ENCODE measurements around the gene C4BPA. TPM values are rescaled to one million over a fixed set of nuclear protein-coding genes. Genes with fewer than 3 reads are reported as not detected.

Gene C4BPA
- total RNA-seq (2012; rRNA removed) (not detected in 2 replicates), polyA plus RNA-seq (2012; rRNA removed) (not detected in 2 replicates), Bru-seq, nascent RNA (not detected), BruChase-seq, experiment 1, labeled RNA remaining after a 6-hour chase (not detected), BruChase-seq, experiment 2, labeled RNA remaining after a 2-hour chase (not detected)
- not detected in 2 replicates for polyA plus RNA-seq (2012; cell fraction: cytosol; rRNA removed)
- not detected in 2 replicates for polyA plus RNA-seq (2012; cell fraction: nucleus; rRNA removed; ENCODE audit: low replicate concordance)
- long read RNA-seq: 0 reads

GRCh38 chr1:207103892-207104373, at the start of gene C4BPA:
TSS of gene C4BPA (plus strand) at chr1:207104233. CDS start at chr1:207113026, 8,793 bp downstream.
- POLR2A ChIA-PET (ENCODE audit: unreplicated experiment): no interaction called here
- no peak within 1 kb of the TSS for H2BK5ac ChIP-seq (ENCODE audit: low read depth, low read length, poor library complexity, severe bottlenecking)

More at GRCh38 chr1:207103892-207104373, at the start of gene C4BPA:
- no peaks in the 10 kb centered on the region for H4K20me1 ChIP-seq (ENCODE audit: insufficient read depth, low read length)
- no peak within 1 kb of the TSS for H3K4ac ChIP-seq (ENCODE audit: low read depth, low read length)
- no peaks in the 10 kb centered on the region for H3K79me1 ChIP-seq (ENCODE audit: low read depth in 1 of 2, low read length in 2 of 2)
- CTCF ChIA-PET: no interaction called here
- dilution Hi-C loops (cut with HindIII; ENCODE audit: low sequenced_read_pairs, unreplicated experiment) (no loop called here), intact Hi-C loops (cut with micrococcal nuclease) (no loop called here), in situ Hi-C loops (cut with MboI; ENCODE audit: low sequenced_read_pairs) (no loop called here)
- no peak within 1 kb of the TSS for H2BK120ac ChIP-seq (ENCODE audit: low read depth, low read length)
- DNase-seq (no peak), ATAC-seq (ENCODE audit: low read depth) (no peak)
- H2AK9ac ChIP-seq (replicated peaks; ENCODE audit: low read depth, low read length, poor library complexity): no peak within 1 kb of the TSS
- no peaks in the 10 kb centered on the region for H3K9me1 ChIP-seq (ENCODE audit: insufficient read depth, low read length)
- no peak within 1 kb of the TSS for H4K8ac ChIP-seq (ENCODE audit: low read depth in 2 of 2, low read length in 2 of 2)
- H3K4me1 ChIP-seq (ENCODE audit: control insufficient read depth, insufficient read depth, low read length): no peaks in the 10 kb centered on the region
- H3K4me3 ChIP-seq (ENCODE audit: insufficient read depth, low read depth, low read length): no peak within 1 kb of the TSS
- 0 out of 2 replicates have a peak, but pooled peaks cover 1% of the 10 kb centered on the region for H3K27me3 ChIP-seq (ENCODE audit: control insufficient read depth, insufficient read depth, low read length)
- H2BK20ac ChIP-seq (ENCODE audit: low read depth, low read length): no peak within 1 kb of the TSS
- no peak within 1 kb of the TSS for H3K18ac ChIP-seq (ENCODE audit: low read depth, low read length)
- no peak within 1 kb of the TSS for H3K23ac ChIP-seq (ENCODE audit: low read depth, low read length)
- H3K14ac ChIP-seq (replicated peaks; ENCODE audit: low read depth, low read length): no peak within 1 kb of the TSS
- H3K9me3 ChIP-seq (ENCODE audit: control insufficient read depth, insufficient read depth, low read length): no peaks in the 10 kb centered on the region
- no peak within 1 kb of the TSS for H2AK5ac ChIP-seq (ENCODE audit: low read depth, low read length)
- no TSS peak for BruUV-seq (replicated peaks)
- H3K9ac ChIP-seq (ENCODE audit: low read depth, low read length): no peak within 1 kb of the TSS
- H3K4me2 ChIP-seq (ENCODE audit: low read depth, low read length): no peak within 1 kb of the TSS
- no CpG with 5 or more reads among the region's 7 CpGs for WGBS, 2 experiments (ENCODE audit: extremely low coverage in 2 of 2, insufficient read length in 1 of 2)
- no peak within 1 kb of the TSS for H2AFZ ChIP-seq (replicated peaks; ENCODE audit: low read length, poor library complexity)
- no peak within 1 kb of the TSS for H3K27ac ChIP-seq (ENCODE audit: insufficient read depth, low read length)
- no peak within 1 kb of the TSS for H4K91ac ChIP-seq (ENCODE audit: insufficient read depth, low read depth, low read length)
- no peaks in the 10 kb centered on the region for H3K36me3 ChIP-seq (ENCODE audit: control insufficient read depth, insufficient read depth, low read length)
- no peak within 1 kb of the TSS for H3K56ac ChIP-seq (ENCODE audit: extremely low read depth, insufficient read depth, low read length)
- peak; percentile 70 for TF ChIP-seq CEBPB (IDR thresholded peaks at IDR 0.05; ENCODE audit: low read depth, low read length)
- no peak for TF ChIP-seq CHD1 (IDR thresholded peaks at IDR 0.05; ENCODE audit: low read depth, low read length)
- TF ChIP-seq SMC3 (IDR thresholded peaks at IDR 0.05; ENCODE audit: low read depth, low read length): no peak
- no peak within 1 kb of the TSS for H2BK15ac ChIP-seq (ENCODE audit: low read depth, low read length)
- no peak within 1 kb of the TSS for H4K5ac ChIP-seq (ENCODE audit: low read depth, low read length)

All from IMR-90 (cell line).